GM12878 (cell line): Measurements from ENCODE around the gene ADGRB2. TPM values are rescaled to one million over a fixed set of nuclear protein-coding genes. Genes with fewer than 3 reads are reported as not detected.

Experiments used
- ATAC-seq: fragments of 200-7000 bp; cut with Tn5 transposase; 3 replicates; pipeline ENCODE4 v1.9.1; 2020; ENCODE audit warnings: mild to moderate bottlenecking, moderate library complexity
- BruUV-seq: library from RNA; stranded (reverse); fragments of 400-500 nt; replicated peaks from 2 replicates; lab custom pipeline; 2021; lab: Mats Ljungman, UMichigan
- CTCF ChIA-PET: fragments of 300-600 bp; sonication (Branson Sonifier 250); formaldehyde crosslinking; extraction: SDS; loops from one replicate; lab custom pipeline; 2021; ENCODE audit warnings: inconsistent platforms; lab: Yijun Ruan, JAX
- POLR2A ChIA-PET: fragments of 350-600 bp; formaldehyde crosslinking; extraction: SDS; loops from one replicate; lab custom pipeline; 2021; ENCODE audit warnings: inconsistent platforms; lab: Charles Lee
- RAD21 ChIA-PET: fragments of 300-600 bp; sonication (Branson Sonifier 250); formaldehyde crosslinking; loops from one replicate; lab custom pipeline; 2023; ENCODE audit warnings: antibody characterized with exemption; ENCODE audit not compliant: unreplicated experiment; lab: Charles Lee
- SMC1A ChIA-PET: fragments of 300-600 bp; sonication (Branson Sonifier 250); formaldehyde crosslinking; loops from one replicate; lab custom pipeline; 2023; ENCODE audit not compliant: unreplicated experiment, uncharacterized antibody; lab: Charles Lee
- DNase-seq: peaks from one replicate; pipeline ENCODE4 v3.0.0-alpha.2; 2011; ENCODE audit warnings: low read depth, low spot score
- FAIRE-seq: peaks from 3 replicates; lab custom pipeline; 2011; peaks lifted over from hg19 to GRCh38; lab: Jason Lieb, UNC
- H2AFZ ChIP-seq: 2 replicates; pipeline ENCODE4 v1.6.0; 2011; ENCODE audit warnings: low read depth, low read length, control low read depth; ENCODE audit not compliant: control insufficient read depth
- H3K27ac ChIP-seq: 2 replicates; pipeline ENCODE4 v1.5.1; 2011; ENCODE audit warnings: control low read depth; ENCODE audit not compliant: control insufficient read depth, insufficient read depth
- H3K27me3 ChIP-seq, 2 experiments: replicated peaks in 1 of 2; 2 replicates each; pipeline versions ENCODE4 v1.6.0 to v1.6.1; 2011; ENCODE audit warnings: low read length in 1 of 2; ENCODE audit not compliant: control insufficient read depth in 2 of 2, insufficient read depth in 2 of 2
- H3K36me3 ChIP-seq, 2 experiments: 2 replicates each; pipeline ENCODE4 v1.5.1; 2011; ENCODE audit warnings: low read length in 1 of 2; ENCODE audit not compliant: control insufficient read depth in 2 of 2, insufficient read depth in 2 of 2
- H3K4me1 ChIP-seq: 2 replicates; pipeline ENCODE4 v1.6.1; 2011; ENCODE audit warnings: mild to moderate bottlenecking, low read length, moderate library complexity, mixed read lengths; ENCODE audit not compliant: control insufficient read depth, insufficient read depth
- H3K4me2 ChIP-seq: 2 replicates; pipeline ENCODE4 v1.6.0; 2011; ENCODE audit warnings: control low read depth; ENCODE audit not compliant: control insufficient read depth, insufficient read depth
- H3K4me3 ChIP-seq: fragments of 200-600 bp; sonication (generic); 2 replicates; pipeline ENCODE4 v1.5.1; 2016
- H3K79me2 ChIP-seq: 2 replicates; pipeline ENCODE4 v1.6.0; 2011; ENCODE audit warnings: low read length; ENCODE audit not compliant: control insufficient read depth, insufficient read depth
- H3K9ac ChIP-seq: 2 replicates; pipeline ENCODE4 v1.8.0; 2011; ENCODE audit warnings: low read length, control low read depth, mixed read lengths; ENCODE audit not compliant: control insufficient read depth, insufficient read depth
- H3K9me3 ChIP-seq: replicated peaks from 3 replicates; pipeline ENCODE4 v1.5.1; 2011; ENCODE audit warnings: mild to moderate bottlenecking, low read length; ENCODE audit not compliant: control insufficient read depth, insufficient read depth
- H4K20me1 ChIP-seq: 2 replicates; pipeline ENCODE4 v1.6.0; 2011; ENCODE audit not compliant: control insufficient read depth, insufficient read depth
- BHLHE40 ChIP-seq, 2 experiments: fragments of 450-650 bp in 1 of 2; IDR thresholded peaks; 2 replicates each; pipeline ENCODE4 v1.6.1; 2011 to 2017; ENCODE audit warnings: low read depth in 2 of 2, borderline replicate concordance in 1 of 2, improper control_type of control experiment in 1 of 2, low read length in 1 of 2, mild to moderate bottlenecking in 1 of 2
- FOXK2 ChIP-seq: fragments of 450-650 bp; IDR thresholded peaks from 2 replicates; pipeline ENCODE4 v1.6.1; 2017; ENCODE audit warnings: mild to moderate bottlenecking, moderate library complexity
- LARP7 ChIP-seq: fragments of 450-650 bp; IDR thresholded peaks from 2 replicates; pipeline ENCODE4 v1.6.1; 2017; ENCODE audit warnings: mild to moderate bottlenecking
- NR2C2 ChIP-seq: IDR thresholded peaks from 2 replicates; pipeline ENCODE4 v1.6.1; 2011; ENCODE audit warnings: borderline replicate concordance, low read depth; ENCODE audit not compliant: control insufficient read depth, insufficient read length
- PML ChIP-seq: IDR thresholded peaks from 2 replicates; pipeline ENCODE4 v1.6.1; 2012; ENCODE audit warnings: low read length, inconsistent platforms
- SMAD1 ChIP-seq: fragments of 450-650 bp; IDR thresholded peaks from 2 replicates; pipeline ENCODE4 v1.6.1; 2018; ENCODE audit warnings: mild to moderate bottlenecking, low read depth; ENCODE audit not compliant: partially characterized antibody
- SMAD5 ChIP-seq: IDR thresholded peaks from 2 replicates; pipeline ENCODE4 v1.6.1; 2016; ENCODE audit warnings: antibody characterized with exemption, low read depth
- TAF1 ChIP-seq: IDR thresholded peaks from 2 replicates; pipeline ENCODE4 v1.6.1; 2011; ENCODE audit warnings: mild to moderate bottlenecking, low read depth, low read length, borderline replicate concordance
- ZNF217 ChIP-seq: fragments of 450-650 bp; IDR thresholded peaks from 2 replicates; pipeline ENCODE4 v1.6.1; 2017; ENCODE audit warnings: antibody characterized with exemption, mild to moderate bottlenecking
- WGBS: methylation state at CpG from one replicate; pipeline ENCODE4 v1.1.6; 2016; ENCODE audit warnings: low lambda C conversion rate; ENCODE audit not compliant: insufficient replicate concordance, insufficient coverage; ENCODE audit errors: missing lambda C conversion rate; 5-methylcytosine and 5-hydroxymethylcytosine counted together
- in situ Hi-C: fragments of 300-500 bp; cut with MboI; formaldehyde crosslinking; loops from 9 replicates; pipeline ENCODE4 v1.14.3; 2018; ENCODE audit warnings: mixed read lengths
- intact Hi-C: fragments of 100-400 bp; cut with micrococcal nuclease; formaldehyde crosslinking; loops from one replicate; pipeline ENCODE4 v1.14.2; 2022; ENCODE audit not compliant: unreplicated experiment
- polyA plus RNA-seq, 11 experiments: library from polyadenylated mRNA; depleted of rRNA in 4 of 11; unstranded in 6 of 11; stranded (reverse) in 5 of 11; fragments of >200 nt; fragmentation: Nextera tagmentation in 4 of 11; fragmentation: Illumina TruSeq in 1 of 11; extraction: Ambion mirVana in 4 of 11; extraction: Trizol in 1 of 11; gene quantifications; 1 replicate in 1 of 11; 2 replicates in 10 of 11; pipeline versions ENCODE4 v1.2.1 to v1.2.3, GENCODE V29; 2011 to 2016; ENCODE audit warnings: inconsistent platforms in 2 of 11, missing spikeins in 2 of 11, low read depth in 1 of 11
- total RNA-seq, 4 experiments: library from RNA; depleted of rRNA in 3 of 4; stranded (reverse); fragments of >200 nt in 3 of 4; fragmentation: Illumina TruSeq in 1 of 4; extraction: Trizol in 1 of 4; gene quantifications; 2 replicates each; pipeline versions ENCODE4 v1.2.1 to v1.2.3, GENCODE V29; 2013 to 2021
- TF ChIP-seq, protein P1 (sequence below): fragments of 450-650 bp; IDR thresholded peaks from 2 replicates; pipeline ENCODE4 v1.6.1; 2018; ENCODE audit warnings: borderline replicate concordance, mild to moderate bottlenecking; ENCODE audit not compliant: partially characterized antibody

ADGRB2 gene
- total and polyA plus RNA-seq, 10 of the 15 experiments (the other 5 are each of a cell fraction or from before 2014, with no cell fraction given), result 0.11 to 0.33 (median 0.18) TPM; not detected in 4

DNA sequence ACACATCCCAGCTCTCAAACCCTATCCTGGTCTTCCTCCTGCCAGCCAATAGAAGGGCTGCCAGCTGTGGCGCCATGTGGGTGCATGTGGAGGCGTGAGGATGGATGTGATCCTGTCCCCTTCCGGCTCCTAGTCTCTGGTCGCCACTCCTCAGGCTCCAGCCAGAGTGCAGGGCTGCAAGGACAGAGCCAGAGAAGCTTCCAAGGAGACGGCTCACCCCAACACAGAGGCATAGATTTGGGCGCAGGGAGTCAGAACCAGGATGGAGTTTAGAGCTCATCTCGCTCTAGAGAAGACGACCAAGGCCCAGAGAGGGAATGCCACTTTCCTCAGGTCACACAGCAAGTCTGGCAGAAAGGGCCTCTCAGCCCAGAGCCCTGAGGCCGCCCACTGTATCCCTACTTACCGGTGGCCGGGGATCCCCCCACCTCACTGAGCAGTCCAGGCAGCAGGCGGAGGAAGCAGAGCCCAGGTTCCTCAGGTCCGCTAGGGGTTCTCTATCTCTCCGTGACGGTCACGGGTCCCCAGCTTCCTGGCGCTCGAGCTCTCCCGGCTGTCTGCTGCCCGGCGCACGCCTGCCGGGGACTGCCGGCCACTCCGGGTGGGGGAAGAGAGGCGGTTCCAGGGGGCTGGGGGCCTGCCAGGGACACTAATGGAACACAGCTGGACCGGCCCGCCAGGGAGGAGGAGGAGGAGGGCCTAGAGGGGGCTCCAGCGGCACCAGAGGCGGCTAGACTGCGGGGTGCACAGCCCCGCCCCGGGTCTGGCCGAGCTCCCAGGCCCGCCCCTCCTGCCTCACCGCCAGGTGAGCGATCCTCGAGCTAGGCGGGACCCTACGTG lies 60.5 kb downstream of the ADGRB2 start, which contains the start of gene COL16A1:
TSS of gene COL16A1 (minus strand) at position 587 of the 840 bp plus-strand sequence. CDS start 1,824 bp downstream, outside the sequence.
- ATAC-seq, result peak; percentile 25
- BruUV-seq, result no TSS peak
- Histone ChIP-seq H4K20me1 (no peaks in the 10 kb centered on the region), H3K79me2 (no peaks in the 10 kb centered on the region), H3K4me3 (peak within 1 kb of the TSS; percentile 2; the same call in 1 of the 2 replicates), H2AFZ (peak within 1 kb of the TSS; percentile 44), H3K9ac (peak within 1 kb of the TSS; percentile 54), H3K4me2 (peak within 1 kb of the TSS; percentile 52; the same call in 1 of the 2 replicates), H3K9me3 (no peaks in the 10 kb centered on the region), H3K27ac (peak within 1 kb of the TSS; percentile 62), H3K4me1 (peaks cover 58% of the 10 kb centered on the region), H3K27me3 (no peaks in the 10 kb centered on the region), H3K36me3 (no peaks in the 10 kb centered on the region)
- in situ Hi-C loops, result no loop called here
- POLR2A ChIA-PET, result interaction anchor here (0.6 to 2.0 kb wide), 5 partner anchors 11 to 85 kb away, joined by 3 to 9 read pairs (median 4); no protein-coding TSS in a partner anchor
- DNase-seq, result no peak
- RAD21 ChIA-PET, result interaction anchor here (0.7 to 2.9 kb wide), 9 partner anchors 38 to 197 kb away, joined by 3 to 53 read pairs (median 10); partner anchors contain the start of gene PEF1
- TF ChIP-seq BHLHE40 (IDR thresholded peaks at IDR 0.05; ENCODE audit: borderline replicate concordance in 1 of 2, low read depth in 2 of 2, low read length in 1 of 2), result peak in 1 of 2 experiments; percentile 32; a peak in 1 of 4 replicates
- no peak for TF ChIP-seq PML
- 31% methylated on average over 40 of the region's 40 CpGs for WGBS
- intact Hi-C loops, result no loop called here
- CTCF ChIA-PET, result interaction anchor here (1.0 to 6.5 kb wide), 8 partner anchors 10 to 283 kb away, joined by 3 to 83 read pairs (median 8); partner anchors contain the start of gene PEF1
- SMC1A ChIA-PET, result interaction anchor here (1.1 to 6.6 kb wide), 4 partner anchors 13 to 85 kb away, joined by 3 to 51 read pairs (median 12); no protein-coding TSS in a partner anchor
- FAIRE-seq, result no peak

DNA sequence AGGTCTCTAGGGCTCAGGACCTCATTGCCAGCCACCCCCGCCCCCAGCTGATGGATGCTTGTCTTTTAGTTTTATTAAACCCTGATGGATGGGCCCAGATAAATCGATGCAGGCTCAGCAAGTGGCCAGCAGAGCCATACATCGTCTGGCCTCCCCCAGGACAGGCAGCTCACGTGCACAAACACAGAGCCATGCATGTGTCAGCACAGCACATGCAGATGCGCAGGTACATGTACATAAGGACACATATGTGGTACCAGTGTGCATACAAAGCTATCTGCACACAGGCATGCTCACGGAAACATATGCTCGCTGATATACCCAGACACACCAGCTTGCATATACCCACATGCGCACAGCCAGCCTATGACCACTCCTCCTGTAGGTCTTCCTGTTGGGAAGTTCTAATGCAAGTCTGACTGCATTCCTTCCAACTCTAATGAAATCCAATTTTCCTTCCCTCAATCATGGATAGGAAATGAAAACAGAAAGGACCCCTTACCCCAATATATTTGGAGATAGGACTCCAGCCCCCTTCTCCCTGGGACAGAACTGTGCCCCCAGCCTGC lies 61.2 kb downstream of the ADGRB2 start:
- 67% methylated on average over 8 of the region's 8 CpGs for WGBS
- Histone ChIP-seq H4K20me1 (no peaks in the 10 kb centered on the region), H3K4me2 (no peak overlapping the region), H3K4me1 (peaks cover 54% of the 10 kb centered on the region), H3K27ac (no peak overlapping the region), H3K9ac (no peak overlapping the region), H3K79me2 (no peaks in the 10 kb centered on the region), H3K36me3 (no peaks in the 10 kb centered on the region), H2AFZ (no peak overlapping the region), H3K4me3 (no peak overlapping the region), H3K27me3 (no peaks in the 10 kb centered on the region), H3K9me3 (no peaks in the 10 kb centered on the region)
- SMC1A ChIA-PET, result interaction anchor here (1.1 to 6.6 kb wide), 4 partner anchors 9 to 41 kb away, joined by 3 to 51 read pairs (median 8); no protein-coding TSS in a partner anchor
- POLR2A ChIA-PET, result no interaction called here
- no peak for ATAC-seq
- RAD21 ChIA-PET, result interaction anchor here (1.1 to 2.9 kb wide), 3 partner anchors 38 to 86 kb away, joined by 3 to 53 read pairs (median 17); no protein-coding TSS in a partner anchor
- in situ Hi-C loops, result no loop called here
- intact Hi-C loops, result no loop called here
- CTCF ChIA-PET, result interaction anchor here (1.1 to 6.5 kb wide), 4 partner anchors 37 to 282 kb away, joined by 3 to 83 read pairs (median 10); partner anchors contain the start of gene PEF1
- no peak for DNase-seq
- FAIRE-seq, result no peak
- BruUV-seq, result no TSS peak
- TF ChIP-seq, protein P1, sequence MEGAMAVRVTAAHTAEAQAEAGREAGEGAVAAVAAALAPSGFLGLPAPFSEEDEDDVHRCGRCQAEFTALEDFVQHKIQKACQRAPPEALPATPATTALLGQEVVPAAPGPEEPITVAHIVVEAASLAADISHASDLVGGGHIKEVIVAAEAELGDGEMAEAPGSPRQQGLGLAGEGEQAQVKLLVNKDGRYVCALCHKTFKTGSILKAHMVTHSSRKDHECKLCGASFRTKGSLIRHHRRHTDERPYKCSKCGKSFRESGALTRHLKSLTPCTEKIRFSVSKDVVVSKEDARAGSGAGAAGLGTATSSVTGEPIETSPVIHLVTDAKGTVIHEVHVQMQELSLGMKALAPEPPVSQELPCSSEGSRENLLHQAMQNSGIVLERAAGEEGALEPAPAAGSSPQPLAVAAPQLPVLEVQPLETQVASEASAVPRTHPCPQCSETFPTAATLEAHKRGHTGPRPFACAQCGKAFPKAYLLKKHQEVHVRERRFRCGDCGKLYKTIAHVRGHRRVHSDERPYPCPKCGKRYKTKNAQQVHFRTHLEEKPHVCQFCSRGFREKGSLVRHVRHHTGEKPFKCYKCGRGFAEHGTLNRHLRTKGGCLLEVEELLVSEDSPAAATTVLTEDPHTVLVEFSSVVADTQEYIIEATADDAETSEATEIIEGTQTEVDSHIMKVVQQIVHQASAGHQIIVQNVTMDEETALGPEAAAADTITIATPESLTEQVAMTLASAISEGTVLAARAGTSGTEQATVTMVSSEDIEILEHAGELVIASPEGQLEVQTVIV, result no peak
- no peak for TF ChIP-seq NR2C2
- peak in 1 of 2 experiments; percentile 21; a peak in 1 of 4 replicates for TF ChIP-seq BHLHE40 (IDR thresholded peaks at IDR 0.05; ENCODE audit: borderline replicate concordance in 1 of 2, low read depth in 2 of 2, low read length in 1 of 2)
- no peak for TF ChIP-seq ZNF217
- TF ChIP-seq LARP7, result no peak
- no peak for TF ChIP-seq TAF1
- no peak for TF ChIP-seq FOXK2
- TF ChIP-seq SMAD5, result no peak
- no peak for TF ChIP-seq SMAD1
